GM18951 (cell line): ENCODE results near the gene INKA2.

ENCODE experiments used
- POLR2A ChIP-seq: IDR thresholded peaks from 4 replicates; pipeline ENCODE4 v1.6.1; 2011; ENCODE audit warnings: mild to moderate bottlenecking; ENCODE audit not compliant: insufficient read length, insufficient read depth; ENCODE audit errors: extremely low read depth
- in situ Hi-C: fragments of 300-500 bp; cut with MboI; formaldehyde crosslinking; loops from one replicate; pipeline ENCODE4 v1.12.0; 2022; ENCODE audit warnings: low sequenced_read_pairs, mixed read lengths, inconsistent platforms; ENCODE audit not compliant: unreplicated experiment

The INKA2 gene

DNA sequence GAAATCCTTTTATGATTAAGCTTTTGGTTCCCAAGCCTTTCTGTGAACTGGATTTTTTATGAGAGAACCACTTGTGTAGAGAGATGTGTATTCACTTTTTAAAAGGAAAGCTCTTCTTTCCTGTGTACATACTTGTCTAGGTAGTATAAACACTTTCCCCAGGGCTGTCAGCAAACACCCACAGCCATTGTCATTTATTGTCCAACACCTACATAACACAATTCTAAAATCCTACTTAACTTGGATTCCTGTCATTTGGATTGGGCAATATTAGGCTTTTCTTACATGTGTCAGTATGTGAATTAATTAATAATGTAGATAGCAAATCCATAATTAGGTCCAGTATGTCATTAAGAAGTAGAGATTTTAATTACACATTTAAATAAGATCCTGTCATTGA, 28.8 kb upstream of the INKA2 start:
- TF ChIP-seq POLR2A, result no peak
- in situ Hi-C loops, result loop anchor here (25.0 kb wide), 1 partner anchor 531 kb away; the partner anchor contains the start of gene CHI3L2

DNA sequence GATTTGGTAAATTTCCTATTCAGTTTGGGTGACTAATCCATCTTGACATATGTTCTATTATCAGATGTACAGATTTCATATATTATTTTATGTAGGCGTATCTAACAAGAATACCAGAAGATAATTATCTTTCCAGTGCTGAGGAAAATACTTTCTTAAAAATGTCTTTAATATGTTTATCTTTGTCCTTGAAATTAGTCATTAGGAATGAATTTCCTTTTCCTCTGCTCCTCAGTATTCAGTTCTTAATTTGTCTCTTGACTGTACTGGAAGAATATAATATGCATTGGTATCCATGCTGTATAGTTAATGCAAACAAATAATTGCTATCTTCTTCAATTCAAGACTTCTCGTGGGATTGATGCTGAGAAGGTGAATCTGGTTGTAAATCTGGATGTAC, 23.1 kb upstream of the INKA2 start:
- TF ChIP-seq POLR2A, result no peak
- in situ Hi-C loops, result loop anchor here (25.0 kb wide), 1 partner anchor 525 kb away; the partner anchor contains the start of gene CHI3L2

DNA sequence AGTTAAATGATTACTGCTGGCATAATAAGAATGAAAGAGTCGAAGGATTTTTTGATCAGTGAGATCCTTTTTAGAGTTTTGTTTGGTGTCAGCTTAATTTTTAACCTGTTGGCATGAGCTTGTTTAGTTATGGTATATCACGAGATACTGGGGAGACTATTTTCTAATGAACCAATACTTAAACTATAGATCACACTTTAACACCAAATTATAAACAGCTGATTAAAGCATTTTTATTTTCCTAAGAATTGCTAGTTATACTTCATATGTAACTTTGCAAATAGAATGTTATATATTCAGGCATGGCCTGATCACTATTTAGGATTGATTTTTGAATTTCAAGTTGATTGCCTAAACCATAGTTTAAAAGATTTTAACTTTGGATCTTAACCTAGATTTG, 22.5 kb upstream of the INKA2 start:
- in situ Hi-C loops, result loop anchor here (25.0 kb wide), 1 partner anchor 524 kb away; the partner anchor contains the start of gene CHI3L2
- TF ChIP-seq POLR2A, result no peak

DNA sequence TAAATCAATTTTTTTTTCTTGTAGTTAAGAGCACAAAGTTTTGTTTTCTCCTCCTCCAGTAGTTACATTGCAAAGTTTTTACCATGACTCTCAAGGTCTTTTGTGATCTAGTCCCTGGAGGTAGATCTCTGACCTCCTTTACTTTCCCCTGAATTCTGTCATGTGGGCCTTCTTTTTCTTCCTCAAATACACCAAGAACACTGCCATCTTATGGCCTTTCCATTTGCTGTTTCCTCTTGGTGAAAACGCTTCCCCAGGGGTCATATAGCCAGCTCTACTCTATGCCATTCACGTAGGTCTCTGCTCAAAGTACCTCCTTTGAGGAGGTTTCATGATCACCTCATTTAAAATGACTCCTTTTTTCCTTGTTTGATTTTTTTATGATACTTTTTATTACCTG, 19.2 kb upstream of the INKA2 start:
- no peak for TF ChIP-seq POLR2A
- in situ Hi-C loops, result loop anchor here (10.0 to 25.0 kb wide), 2 partner anchors 284 to 521 kb away; partner anchors contain the start of genes C1orf162 and CHI3L2

DNA sequence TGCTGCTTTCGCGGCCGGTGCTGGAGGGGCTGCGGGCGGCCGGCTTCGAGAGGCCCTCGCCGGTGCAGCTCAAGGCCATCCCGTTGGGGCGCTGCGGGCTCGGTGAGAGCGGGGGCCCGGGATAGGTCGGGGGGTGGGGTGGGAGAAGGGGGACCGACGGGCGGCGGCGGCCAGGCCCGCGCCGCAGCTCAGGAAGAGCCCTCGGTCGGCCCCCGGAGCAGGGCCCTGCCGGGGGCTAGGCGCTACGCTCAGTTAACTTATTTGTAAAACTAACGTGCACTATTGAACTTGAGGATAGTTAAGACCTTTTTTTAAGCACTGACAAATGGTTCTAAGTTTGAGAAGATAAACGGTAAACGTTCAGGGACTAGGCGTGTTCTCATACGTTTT, 16.9 kb upstream of the INKA2 start:
- in situ Hi-C loops, result loop anchor here (10.0 to 25.0 kb wide), 2 partner anchors 281 to 519 kb away; partner anchors contain the start of genes C1orf162 and CHI3L2
- TF ChIP-seq POLR2A, result no peak

DNA sequence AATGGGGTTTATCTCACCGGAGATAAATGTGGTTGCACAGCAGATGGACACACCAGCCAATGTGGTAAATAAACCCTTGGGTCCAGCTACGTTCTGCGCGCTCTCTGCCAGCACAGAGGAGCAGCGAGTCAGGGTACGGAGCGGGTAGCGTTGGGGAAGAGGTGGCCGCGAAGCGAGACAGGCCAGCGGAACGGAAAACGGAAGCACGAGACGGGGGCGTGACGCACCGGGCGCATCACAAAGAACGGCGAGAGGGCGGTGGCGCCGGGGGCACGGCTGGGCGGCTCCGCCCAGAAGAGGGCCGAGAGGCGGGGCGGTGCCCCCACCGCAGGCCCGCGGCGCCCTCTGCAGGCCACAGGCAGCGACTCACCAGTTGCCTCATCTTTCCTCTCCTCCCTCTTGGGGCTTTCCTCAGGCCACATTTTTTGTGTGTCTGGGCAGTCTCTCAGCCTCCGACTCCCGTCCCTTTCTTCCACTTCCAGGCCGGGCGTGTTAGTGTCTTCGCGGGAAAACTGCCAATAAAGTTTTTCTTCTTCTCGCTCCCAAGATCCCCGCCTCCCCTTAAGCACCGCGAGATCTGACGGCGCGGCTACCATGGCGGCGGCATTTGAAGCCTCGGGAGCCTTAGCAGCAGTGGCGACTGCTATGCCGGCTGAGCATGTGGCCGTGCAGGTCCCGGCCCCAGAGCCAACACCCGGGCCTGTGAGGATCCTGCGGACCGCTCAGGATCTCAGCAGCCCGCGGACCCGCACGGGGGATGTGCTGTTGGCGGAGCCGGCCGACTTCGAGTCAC, 16.3 kb upstream of the INKA2 start, which contains the start of gene DDX20:
Gene DDX20, plus strand, starts transcription at position 571 of the 793 bp plus-strand sequence. Its CDS starts 24 bp downstream, at position 595.
- in situ Hi-C loops, result loop anchor here (10.0 to 25.0 kb wide), 2 partner anchors 281 to 518 kb away; partner anchors contain the start of genes C1orf162 and CHI3L2
- TF ChIP-seq POLR2A, result peak; percentile 83

DNA sequence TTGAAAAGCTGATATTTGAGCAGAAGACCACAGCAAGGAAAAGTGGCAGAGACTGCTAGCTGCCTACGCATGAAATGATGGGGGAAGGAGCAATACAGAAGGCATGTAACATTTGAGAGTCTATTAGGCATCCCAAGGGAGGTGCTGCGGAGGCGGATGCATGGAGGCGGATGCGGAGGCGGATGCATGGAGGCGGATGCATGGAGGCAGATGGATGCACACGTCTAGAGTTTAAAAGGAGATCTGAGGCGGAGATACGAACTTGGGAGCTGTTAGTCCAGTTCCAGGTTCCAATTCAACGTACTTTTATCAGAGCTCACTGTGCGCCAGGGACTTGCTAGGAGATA, 15.8 kb upstream of the INKA2 start:
- TF ChIP-seq POLR2A, result no peak
- in situ Hi-C loops, result loop anchor here (10.0 to 25.0 kb wide), 2 partner anchors 280 to 518 kb away; partner anchors contain the start of genes C1orf162 and CHI3L2

DNA sequence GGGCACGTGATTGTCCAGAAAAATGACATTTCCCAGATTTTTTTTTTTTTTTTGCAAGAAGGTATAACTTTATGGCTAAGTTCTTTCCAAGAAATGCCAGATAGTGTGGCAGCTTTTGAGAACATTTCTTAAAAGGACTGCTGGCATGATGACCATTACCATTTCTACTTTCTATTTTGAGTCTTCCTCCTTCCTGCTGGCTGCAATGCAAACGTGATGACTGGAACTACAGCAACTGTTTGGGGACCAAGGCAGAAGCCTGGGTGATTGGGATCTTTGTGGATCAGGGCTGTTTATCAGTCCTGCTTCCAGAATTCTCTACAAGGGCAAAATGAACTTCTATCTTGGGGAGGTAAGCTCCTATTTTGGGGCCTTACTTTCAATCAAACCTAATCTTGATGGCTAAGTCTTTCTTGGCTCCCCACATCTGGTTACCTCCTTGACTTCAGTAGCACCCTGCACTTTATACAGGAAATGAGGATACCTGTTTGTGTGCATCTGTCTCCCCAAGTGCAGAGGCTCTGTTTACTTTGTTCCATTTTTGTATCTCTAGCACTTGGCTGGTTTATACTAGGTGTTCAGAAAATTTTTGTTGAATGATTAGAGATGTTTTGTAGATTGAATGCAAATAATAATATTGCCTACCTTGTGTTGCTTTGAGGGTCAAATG, 12.8 kb upstream of the INKA2 start:
- in situ Hi-C loops, result loop anchor here (10.0 to 25.0 kb wide), 2 partner anchors 277 to 515 kb away; partner anchors contain the start of genes C1orf162 and CHI3L2
- no peak for TF ChIP-seq POLR2A

DNA sequence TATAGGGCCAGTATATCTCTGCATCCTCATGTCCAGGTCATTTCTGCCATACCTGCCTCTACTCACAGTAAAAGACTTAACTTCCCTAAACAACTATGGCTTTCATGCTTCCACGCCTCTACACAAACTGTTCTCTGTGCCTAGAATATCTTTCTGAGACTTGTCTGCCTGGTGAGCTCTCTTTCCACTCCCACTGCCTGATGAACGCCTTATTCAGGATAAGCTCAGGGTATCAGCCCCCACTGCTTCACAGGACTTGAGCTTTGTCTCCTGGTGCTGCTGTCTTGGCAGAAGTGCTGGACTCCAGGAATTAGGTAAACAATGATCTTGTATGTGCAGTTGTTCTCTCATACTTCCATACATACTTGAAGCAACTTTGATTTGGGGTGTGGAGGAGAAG, 11.7 kb upstream of the INKA2 start:
- TF ChIP-seq POLR2A, result no peak
- in situ Hi-C loops, result loop anchor here (10.0 to 25.0 kb wide), 2 partner anchors 276 to 514 kb away; partner anchors contain the start of genes C1orf162 and CHI3L2

DNA sequence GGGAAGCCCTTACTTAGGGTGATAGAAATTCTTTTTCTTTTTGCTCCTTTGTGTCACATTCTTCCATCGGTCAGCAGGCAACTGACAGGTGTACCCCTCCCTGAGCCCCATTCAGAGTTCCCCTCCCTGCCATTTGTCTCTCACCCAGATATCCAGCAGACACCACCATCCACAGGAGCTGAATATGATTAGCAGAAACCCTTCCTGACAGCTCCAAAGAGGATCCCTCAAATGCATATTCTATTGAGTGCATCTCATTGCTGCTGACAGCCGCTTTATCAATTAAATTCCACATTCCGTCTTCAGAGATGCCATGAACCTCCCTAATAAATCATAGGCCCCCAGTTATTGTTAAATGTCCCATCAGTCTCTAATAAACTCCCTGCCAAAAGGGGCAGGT, 10.4 kb upstream of the INKA2 start:
- in situ Hi-C loops, result loop anchor here (10.0 to 25.0 kb wide), 2 partner anchors 275 to 512 kb away; partner anchors contain the start of genes C1orf162 and CHI3L2
- TF ChIP-seq POLR2A, result no peak

DNA sequence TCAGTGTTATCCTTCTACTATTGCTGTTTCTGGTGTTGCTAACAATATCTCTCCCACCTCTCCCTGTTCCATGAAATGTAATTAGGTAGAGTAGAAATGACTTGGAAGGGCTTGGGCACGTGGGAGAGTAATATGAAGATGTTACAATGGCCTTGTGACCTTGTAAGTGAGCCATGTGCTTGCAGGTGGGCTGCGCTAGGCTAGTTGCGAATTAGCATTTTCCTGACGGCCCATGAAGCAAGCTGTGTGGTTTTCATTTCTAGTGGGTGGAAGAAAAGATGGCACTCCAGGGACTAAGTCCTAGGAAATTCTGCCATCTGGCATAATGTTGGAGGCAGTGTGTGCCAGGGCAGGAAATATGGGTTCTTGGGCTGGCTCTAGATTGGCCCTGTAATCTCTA, 8.8 kb upstream of the INKA2 start:
- TF ChIP-seq POLR2A, result no peak
- in situ Hi-C loops, result no loop called here

DNA sequence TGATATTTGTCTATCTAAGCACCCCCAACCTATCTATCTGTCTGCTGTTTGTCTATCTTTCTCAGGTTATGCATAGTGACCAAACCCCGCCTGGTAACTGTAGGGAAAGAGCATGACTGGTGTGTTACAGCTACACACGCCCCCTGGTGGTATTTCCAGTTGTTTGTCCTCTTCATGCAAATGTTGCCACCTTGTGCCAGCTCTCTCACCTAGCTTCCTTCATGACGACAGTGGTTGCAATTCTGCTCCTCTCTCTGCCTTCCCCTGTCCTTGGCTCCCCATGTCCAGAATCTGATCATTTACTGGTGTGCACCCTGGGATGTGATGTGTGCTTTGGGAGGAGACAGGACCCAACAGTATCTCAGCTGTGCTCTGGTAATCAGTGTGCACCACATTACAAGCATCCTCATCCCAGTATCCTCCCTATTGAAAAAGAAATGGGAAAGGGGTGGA, 8.1 kb upstream of the INKA2 start:
- no peak for TF ChIP-seq POLR2A
- in situ Hi-C loops, result no loop called here

DNA sequence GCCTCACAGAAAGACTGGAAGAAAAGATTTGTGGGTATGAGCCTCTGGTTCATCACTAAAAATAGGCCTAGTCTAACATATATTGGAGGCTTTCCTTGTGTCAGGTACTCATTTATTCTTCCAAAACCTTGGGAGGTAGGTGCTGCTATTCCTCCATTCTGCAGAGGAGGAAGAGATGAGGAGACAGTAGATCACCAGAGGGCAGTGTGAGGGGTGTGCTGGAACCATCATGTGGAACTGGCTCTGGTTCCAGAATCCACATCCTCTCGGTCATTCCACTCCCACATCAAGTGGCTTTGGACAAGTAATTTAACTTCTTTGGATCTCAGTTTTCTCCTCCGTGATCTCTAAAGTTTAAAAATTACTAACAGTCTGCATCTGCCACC, 7.4 kb upstream of the INKA2 start:
- no peak for TF ChIP-seq POLR2A
- in situ Hi-C loops, result no loop called here
